NT2/D1 (cell line): ENCODE data around the gene GPR142.

Source experiments
- DNase-seq: peaks from one replicate; pipeline ENCODE4 v3.0.0-alpha.2; 2011; ENCODE audit warnings: low read depth, low spot score
- H3K27me3 ChIP-seq: 2 replicates; pipeline ENCODE4 v1.6.0; 2011; ENCODE audit warnings: mild to moderate bottlenecking; ENCODE audit not compliant: insufficient read length, insufficient read depth
- H3K36me3 ChIP-seq: 2 replicates; pipeline ENCODE4 v1.6.1; 2011; ENCODE audit warnings: mild to moderate bottlenecking, low read length, mixed read lengths; ENCODE audit not compliant: insufficient read depth, insufficient read length
- H3K4me1 ChIP-seq: 2 replicates; pipeline ENCODE4 v1.5.1; 2011; ENCODE audit not compliant: insufficient read depth, insufficient read length
- H3K4me3 ChIP-seq: 2 replicates; pipeline ENCODE4 v1.5.1; 2011; ENCODE audit warnings: low read depth; ENCODE audit not compliant: insufficient read length
- H3K9ac ChIP-seq: 2 replicates; pipeline ENCODE4 v1.6.0; 2011; ENCODE audit warnings: low read depth; ENCODE audit not compliant: insufficient read length
- H3K9me3 ChIP-seq: 2 replicates; pipeline ENCODE4 v1.5.1; 2011; ENCODE audit warnings: mild to moderate bottlenecking, low read length; ENCODE audit not compliant: insufficient read depth
- SUZ12 ChIP-seq: IDR thresholded peaks from 2 replicates; pipeline ENCODE4 v1.6.1; 2011; ENCODE audit not compliant: insufficient read length, insufficient read depth; ENCODE audit errors: extremely low read depth
- YY1 ChIP-seq: IDR thresholded peaks from 2 replicates; pipeline ENCODE4 v1.6.1; 2011; ENCODE audit not compliant: insufficient read length, insufficient read depth
- ZNF274 ChIP-seq: IDR thresholded peaks from 2 replicates; pipeline ENCODE4 v1.6.1; 2011; ENCODE audit warnings: mild to moderate bottlenecking, low read depth, low read length

GPR142 gene

DNA sequence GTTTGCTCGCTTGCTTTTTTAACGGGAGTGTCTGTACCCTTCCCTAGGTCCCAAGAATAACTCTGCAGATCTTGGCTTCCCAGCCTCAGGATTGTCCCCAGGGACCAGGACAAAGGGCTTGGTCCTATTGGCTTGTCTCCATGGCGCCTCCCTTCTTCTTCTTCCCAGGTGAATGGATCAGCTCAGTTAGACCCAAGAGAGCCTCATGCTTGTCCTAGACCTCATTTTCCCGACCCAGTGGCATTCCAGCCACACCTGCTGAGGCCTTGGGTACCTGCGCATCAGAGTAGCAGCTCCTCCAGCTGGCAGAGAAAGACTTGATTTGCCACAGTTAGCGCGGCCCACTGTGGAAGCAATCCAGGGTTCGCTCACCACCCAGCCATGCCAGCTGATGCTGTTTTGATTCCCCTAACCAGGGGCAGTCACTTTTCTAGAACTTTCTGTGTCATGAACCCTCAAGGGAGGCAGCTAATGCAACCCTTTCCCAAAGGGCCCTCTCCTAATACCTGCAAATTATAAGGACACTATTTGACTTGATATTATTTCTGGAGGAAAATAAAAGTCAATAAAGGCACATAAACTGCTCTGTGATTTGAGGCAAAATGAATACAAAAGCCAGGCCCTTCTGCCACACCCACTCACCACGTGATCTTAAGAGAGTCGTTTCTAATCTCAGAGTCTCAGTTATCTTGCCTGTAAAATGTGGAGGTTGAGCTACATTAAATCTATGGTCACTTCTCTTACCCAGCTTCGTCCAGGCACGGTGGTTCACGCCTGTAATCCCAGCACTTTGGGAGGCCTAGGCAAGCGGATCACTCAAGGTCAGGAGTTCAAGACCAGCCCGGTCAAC, 13.9 kb downstream of the GPR142 start:
- DNase-seq = no peak
- H3K27me3 ChIP-seq = no peaks in the 10 kb centered on the region

DNA sequence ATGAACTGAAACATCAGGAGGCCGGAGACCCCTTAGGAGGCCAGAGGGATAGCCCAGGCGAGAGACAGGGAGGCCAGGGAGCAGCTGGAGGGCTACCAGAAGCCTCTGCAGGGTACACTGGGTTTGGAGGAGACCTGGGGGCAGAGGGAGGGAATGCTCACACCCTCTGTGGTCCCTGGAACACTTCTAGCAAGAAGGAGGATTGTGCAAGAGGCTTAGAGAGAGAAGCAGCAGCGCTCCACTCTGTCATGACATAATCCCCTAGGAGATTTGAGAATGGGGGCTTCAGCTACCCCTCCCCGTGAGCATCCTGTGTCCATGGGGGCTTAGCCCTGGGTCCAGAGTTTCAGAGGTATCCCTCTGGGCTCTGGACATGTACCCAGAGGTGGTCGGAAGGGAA, 15.8 kb downstream of the GPR142 start:
- no peak overlapping the region for H3K9ac ChIP-seq
- no peak overlapping the region for H3K4me3 ChIP-seq

More for the DNA sequence above, 13.9 kb downstream of the GPR142 start:
- Histone ChIP-seq H3K9ac (no peak overlapping the region), H3K4me3 (no peak overlapping the region), H3K9me3 (no peaks in the 10 kb centered on the region), H3K36me3 (no peaks in the 10 kb centered on the region), H3K4me1 (peaks cover 5% of the 10 kb centered on the region)
- no peak for TF ChIP-seq ZNF274
- TF ChIP-seq YY1 = no peak
- no peak for TF ChIP-seq SUZ12

DNA sequence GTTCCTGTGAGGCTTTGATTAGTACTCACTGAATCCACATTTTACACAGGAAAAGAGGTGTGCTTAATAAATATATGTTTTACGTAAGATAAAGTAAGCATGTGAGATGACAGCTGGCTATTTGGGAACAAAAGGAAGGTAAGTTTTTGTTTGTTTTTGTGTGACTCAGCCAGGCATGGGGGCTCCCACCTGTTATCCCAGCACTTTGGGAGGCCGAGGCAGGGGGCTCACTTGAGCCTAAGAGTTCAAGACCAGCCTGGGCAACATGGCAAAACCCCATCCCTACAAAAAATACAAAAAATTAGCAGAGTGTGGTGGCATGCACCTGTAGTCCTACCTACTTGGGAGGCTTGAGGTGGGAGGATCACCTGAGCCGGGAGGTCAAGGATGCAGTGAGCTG, 17.9 kb downstream of the GPR142 start:
- Histone ChIP-seq H3K9ac (no peak overlapping the region), H3K4me3 (no peak overlapping the region), H3K27me3 (no peaks in the 10 kb centered on the region), H3K36me3 (no peaks in the 10 kb centered on the region), H3K9me3 (no peaks in the 10 kb centered on the region), H3K4me1 (peaks cover 12% of the 10 kb centered on the region)
- DNase-seq = no peak
- TF ChIP-seq SUZ12 = no peak
- no peak for TF ChIP-seq ZNF274
- no peak for TF ChIP-seq YY1

More for the DNA sequence above, 15.8 kb downstream of the GPR142 start:
- H3K27me3 ChIP-seq = no peaks in the 10 kb centered on the region
- no peak for TF ChIP-seq ZNF274
- DNase-seq = no peak
- H3K4me1 ChIP-seq = peaks cover 13% of the 10 kb centered on the region
- H3K36me3 ChIP-seq = no peaks in the 10 kb centered on the region
- H3K9me3 ChIP-seq = no peaks in the 10 kb centered on the region

DNA sequence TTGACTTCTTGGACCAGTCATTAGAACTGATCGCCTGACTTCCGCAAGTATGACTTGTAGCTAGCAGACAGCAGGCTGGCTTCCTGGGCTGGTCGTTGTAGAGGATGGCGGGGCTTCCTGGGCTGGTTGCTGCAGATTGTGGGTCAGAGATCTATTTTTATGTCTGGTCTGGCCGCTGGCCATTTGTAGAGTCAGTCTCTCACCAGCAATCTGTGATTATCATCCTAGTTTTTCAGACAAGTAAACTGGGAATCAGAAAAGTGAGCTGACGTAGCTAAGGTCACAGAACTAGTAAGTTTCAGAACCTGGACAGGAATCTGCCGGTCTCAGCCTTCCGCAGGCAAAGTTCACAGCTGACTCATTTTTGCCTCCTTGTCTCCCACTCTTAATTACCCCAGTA, 19.1 kb downstream of the GPR142 start:
- no peak for DNase-seq
- TF ChIP-seq SUZ12 (no peak), ZNF274 (no peak), YY1 (no peak)
- H3K4me3 ChIP-seq = no peak overlapping the region

DNA sequence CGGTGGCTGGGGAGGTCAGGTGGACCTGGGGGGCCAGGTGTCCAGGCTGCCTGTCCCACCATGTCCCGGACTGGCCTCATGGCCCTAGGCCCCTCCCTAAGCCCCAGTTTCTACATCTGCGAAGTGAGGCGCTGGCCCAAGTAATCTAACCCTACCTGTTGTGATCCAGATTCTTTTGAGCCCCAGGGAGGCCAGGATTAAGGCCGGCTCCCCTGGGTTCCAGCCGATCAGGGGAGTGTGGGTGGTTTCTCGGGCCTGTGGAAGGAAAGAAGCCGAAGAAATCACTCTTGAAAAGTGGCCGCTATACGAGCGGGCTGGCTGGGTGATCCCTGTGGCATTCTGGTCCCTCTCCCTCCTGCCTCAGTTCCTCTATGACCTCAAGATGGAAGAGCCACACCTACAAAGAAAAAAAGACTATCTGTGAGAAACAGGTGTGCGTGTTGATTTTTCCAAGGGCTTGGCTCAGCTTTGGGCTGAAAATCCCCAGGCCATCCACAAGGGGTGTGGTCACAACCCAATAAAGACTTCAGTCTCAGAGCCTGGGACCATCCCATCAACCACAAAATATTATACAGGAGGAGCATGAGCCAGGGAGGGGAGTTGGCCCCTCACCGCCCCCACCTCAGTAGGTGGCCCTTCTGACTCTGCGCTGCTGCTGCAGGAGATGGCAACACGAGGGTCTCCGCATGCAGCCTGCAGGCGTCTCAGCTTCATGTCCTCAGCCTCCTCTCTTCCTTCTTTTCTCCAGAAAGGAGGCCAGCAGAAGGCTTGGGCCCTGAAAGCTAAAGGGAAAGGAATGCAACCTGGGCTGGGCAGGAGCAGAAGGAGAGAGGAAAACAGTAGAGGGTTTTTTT, 20.3 kb downstream of the GPR142 start:
- H3K9me3 ChIP-seq = no peaks in the 10 kb centered on the region
- H3K36me3 ChIP-seq = no peaks in the 10 kb centered on the region
- peak overlapping the region; percentile 18 for H3K9ac ChIP-seq
- no peak for DNase-seq
- no peak overlapping the region for H3K4me3 ChIP-seq
- peaks cover 9% of the 10 kb centered on the region for H3K4me1 ChIP-seq
- TF ChIP-seq YY1 (no peak), SUZ12 (no peak), ZNF274 (no peak)
- no peaks in the 10 kb centered on the region for H3K27me3 ChIP-seq

More for the DNA sequence above, 19.1 kb downstream of the GPR142 start:
- H3K9ac ChIP-seq = no peak overlapping the region
- no peaks in the 10 kb centered on the region for H3K9me3 ChIP-seq
- no peaks in the 10 kb centered on the region for H3K36me3 ChIP-seq
- peaks cover 9% of the 10 kb centered on the region for H3K4me1 ChIP-seq
- H3K27me3 ChIP-seq = no peaks in the 10 kb centered on the region

DNA sequence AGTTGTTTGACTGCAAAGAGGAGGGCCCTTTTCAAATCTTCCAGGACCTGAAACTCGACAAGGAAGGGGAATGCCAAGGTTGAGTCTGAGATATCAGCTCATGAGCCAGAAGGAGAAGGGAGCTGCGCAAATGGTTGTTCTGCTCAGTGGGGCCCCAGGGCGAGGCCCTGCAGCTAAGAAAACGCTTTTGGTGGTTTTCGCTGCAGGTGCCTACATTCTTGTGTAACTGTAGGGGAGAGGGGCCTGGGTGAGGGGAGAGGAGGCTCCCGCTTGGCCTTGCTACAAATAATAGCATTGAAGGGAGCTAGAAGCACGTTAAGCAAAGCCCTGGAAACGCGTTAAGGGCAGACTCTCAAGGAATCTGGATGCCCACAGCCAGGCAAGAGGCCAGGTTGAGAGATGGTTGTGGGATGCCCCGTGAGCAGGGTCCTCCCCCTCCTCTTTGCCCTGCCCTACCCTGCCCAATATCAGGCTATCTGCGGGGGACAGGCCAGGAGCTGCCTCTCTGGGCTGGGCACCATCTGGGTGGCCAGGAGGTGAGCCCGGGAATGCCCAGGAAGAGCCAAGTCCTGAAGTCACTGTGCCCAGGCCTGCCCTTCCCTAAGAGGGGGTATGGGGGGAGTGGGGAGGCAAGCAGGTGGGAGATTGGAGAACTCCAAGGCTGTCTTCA, 21.9 kb downstream of the GPR142 start:
- H3K36me3 ChIP-seq = no peaks in the 10 kb centered on the region
- DNase-seq = no peak
- peaks cover 15% of the 10 kb centered on the region for H3K4me1 ChIP-seq
- no peak overlapping the region for H3K9ac ChIP-seq
- H3K9me3 ChIP-seq = no peaks in the 10 kb centered on the region
- no peaks in the 10 kb centered on the region for H3K27me3 ChIP-seq
- TF ChIP-seq ZNF274 (no peak), SUZ12 (no peak), YY1 (no peak)
- no peak overlapping the region for H3K4me3 ChIP-seq
